ENCODE measurements around the gene AQP1. TPM values are rescaled to one million over a fixed set of nuclear protein-coding genes. Genes with fewer than 3 reads are reported as not detected.
A peak's percentile ranks its signal among the peaks of the same experiment; 100 is the strongest.

Gene AQP1
- total and polyA plus RNA-seq, 8 donors, result 91.6 to 1,008 (median 183) TPM

- no peak for ATAC-seq
- intact Hi-C loops (cut with DNase I), result no loop called here
- TF ChIP-seq, protein P1, sequence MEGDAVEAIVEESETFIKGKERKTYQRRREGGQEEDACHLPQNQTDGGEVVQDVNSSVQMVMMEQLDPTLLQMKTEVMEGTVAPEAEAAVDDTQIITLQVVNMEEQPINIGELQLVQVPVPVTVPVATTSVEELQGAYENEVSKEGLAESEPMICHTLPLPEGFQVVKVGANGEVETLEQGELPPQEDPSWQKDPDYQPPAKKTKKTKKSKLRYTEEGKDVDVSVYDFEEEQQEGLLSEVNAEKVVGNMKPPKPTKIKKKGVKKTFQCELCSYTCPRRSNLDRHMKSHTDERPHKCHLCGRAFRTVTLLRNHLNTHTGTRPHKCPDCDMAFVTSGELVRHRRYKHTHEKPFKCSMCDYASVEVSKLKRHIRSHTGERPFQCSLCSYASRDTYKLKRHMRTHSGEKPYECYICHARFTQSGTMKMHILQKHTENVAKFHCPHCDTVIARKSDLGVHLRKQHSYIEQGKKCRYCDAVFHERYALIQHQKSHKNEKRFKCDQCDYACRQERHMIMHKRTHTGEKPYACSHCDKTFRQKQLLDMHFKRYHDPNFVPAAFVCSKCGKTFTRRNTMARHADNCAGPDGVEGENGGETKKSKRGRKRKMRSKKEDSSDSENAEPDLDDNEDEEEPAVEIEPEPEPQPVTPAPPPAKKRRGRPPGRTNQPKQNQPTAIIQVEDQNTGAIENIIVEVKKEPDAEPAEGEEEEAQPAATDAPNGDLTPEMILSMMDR (IDR thresholded peaks at IDR 0.05), result no peak
- Histone ChIP-seq H3K27ac (no peak overlapping the region), H3K4me1 (no peaks in the 10 kb centered on the region), H3K27me3 (no peaks in the 10 kb centered on the region), H3K9me3 (no peaks in the 10 kb centered on the region), H3K36me3 (peaks cover 0 to under 1% of the 10 kb centered on the region in 2 donors), H3K4me3 (no peak overlapping the region)
- peak in 1 of 4 donors; percentile 41 for DNase-seq
Measured at GRCh38 chr7:30932562-30932961, 20.9 kb downstream of the AQP1 start.

DNA sequence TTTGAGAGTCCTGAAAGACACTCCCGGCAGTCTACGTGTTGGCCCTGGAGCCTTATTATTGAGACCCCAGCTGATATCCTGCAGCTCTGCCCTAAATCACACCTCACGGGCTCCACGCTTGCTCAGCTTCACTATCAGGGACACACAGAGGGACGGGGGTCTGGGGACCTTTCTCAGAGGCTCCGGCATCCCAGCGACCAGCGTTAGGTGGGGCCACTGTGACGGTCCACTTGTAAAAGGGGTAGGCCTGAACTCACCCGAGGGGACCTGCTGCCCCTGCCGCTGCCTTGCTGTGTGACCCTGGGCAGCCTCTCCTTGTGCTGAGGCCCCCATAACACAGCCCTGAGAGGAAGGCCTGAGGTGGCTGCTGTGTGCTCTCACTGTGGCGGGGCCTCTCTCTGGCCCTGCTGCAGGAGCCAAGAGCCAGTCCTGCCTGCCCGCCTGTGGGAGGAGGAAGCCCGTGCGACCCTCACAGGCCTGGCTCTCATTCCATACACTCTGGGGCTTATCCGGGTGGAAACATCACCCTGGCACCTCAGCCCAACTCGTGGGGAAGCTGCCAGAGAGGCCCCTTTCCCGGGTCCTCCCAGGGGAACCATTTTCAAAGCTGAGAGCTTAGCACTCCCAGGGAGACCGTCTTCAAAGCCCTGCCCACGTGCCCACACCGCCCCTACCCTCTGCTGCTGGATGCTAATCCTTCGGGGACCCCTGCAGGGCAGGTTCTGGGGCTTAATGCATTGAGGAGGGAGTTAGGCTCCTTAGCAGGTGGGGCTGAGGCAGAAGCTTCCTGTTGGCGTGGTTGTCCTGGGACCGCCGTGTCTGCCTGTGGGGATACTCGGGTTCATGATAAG is 21.7 kb downstream of the AQP1 start:
- DNase-seq (peak in 1 of 4 donors; percentile 54), ATAC-seq (no peak)
- TF ChIP-seq, protein P1 (IDR thresholded peaks at IDR 0.05), result no peak
- Histone ChIP-seq H3K9me3 (no peaks in the 10 kb centered on the region), H3K4me1 (no peaks in the 10 kb centered on the region), H3K36me3 (no peaks in the 10 kb centered on the region), H3K4me3 (no peak overlapping the region), H3K27me3 (peaks cover 0 to 6% of the 10 kb centered on the region in 2 donors), H3K27ac (no peak overlapping the region)
- intact Hi-C loops (cut with DNase I), result no loop called here

- intact Hi-C loops (cut with DNase I), result no loop called here
- peak in 1 of 4 donors; percentile 44 for DNase-seq
Measured at GRCh38 chr7:30934225-30934624, 22.6 kb downstream of the AQP1 start.

DNA sequence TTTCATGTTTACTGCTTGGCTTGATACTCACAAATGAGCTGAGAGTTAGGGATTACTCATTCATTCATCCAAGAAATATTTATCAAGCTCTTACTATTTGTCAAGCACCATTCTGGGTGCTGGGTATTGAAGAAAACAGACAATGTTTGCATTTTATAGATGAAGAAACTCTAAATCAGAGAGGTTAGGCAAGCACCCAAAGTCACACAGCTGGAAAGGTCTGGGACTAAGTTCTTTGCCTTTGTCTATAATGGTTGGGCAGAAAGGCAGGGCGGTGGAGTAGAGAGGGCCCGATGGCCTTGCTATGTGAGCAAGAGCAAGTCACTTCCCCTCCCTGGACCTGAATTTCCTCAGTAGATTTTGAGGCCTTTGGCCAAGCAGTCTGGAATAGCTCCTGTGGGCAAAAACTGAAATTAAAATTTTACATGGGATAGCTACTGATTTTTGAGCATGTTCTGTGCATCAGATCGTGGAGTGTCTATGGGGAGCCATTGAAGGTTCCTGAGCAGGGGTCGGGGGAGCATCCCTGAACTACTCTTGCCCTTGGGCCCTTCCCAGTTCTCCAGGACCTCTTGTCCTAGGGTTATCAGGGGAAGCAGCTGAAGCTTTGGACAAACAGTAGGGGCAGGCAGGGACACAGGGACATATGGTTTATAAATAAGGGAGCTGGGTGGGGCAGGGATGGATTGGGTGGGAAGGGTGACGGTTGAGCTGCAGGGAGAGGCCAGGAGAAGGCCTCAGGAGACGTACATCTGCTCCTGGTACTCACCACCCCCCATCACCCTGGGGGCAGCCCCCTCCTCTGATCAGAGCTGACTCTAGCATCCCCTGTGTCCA is 23.3 kb downstream of the AQP1 start:
- H3K27me3 ChIP-seq, result peaks cover 0 to 14% of the 10 kb centered on the region in 2 donors
- H3K4me1 ChIP-seq, result peaks cover 3 to 4% of the 10 kb centered on the region in 2 donors
- H3K9me3 ChIP-seq, result no peaks in the 10 kb centered on the region
- ATAC-seq, result no peak
- no peak overlapping the region for H3K4me3 ChIP-seq
- TF ChIP-seq, protein P1 (IDR thresholded peaks at IDR 0.05), result no peak
- H3K36me3 ChIP-seq, result no peaks in the 10 kb centered on the region
- intact Hi-C loops (cut with DNase I), result no loop called here
- no peak overlapping the region for H3K27ac ChIP-seq
- no peak for DNase-seq

More at GRCh38 chr7:30934225-30934624, 22.6 kb downstream of the AQP1 start:
- Histone ChIP-seq H3K27ac (no peak overlapping the region), H3K27me3 (peaks cover 0 to 14% of the 10 kb centered on the region in 2 donors), H3K36me3 (no peaks in the 10 kb centered on the region), H3K9me3 (no peaks in the 10 kb centered on the region), H3K4me1 (peaks cover 3 to 4% of the 10 kb centered on the region in 2 donors), H3K4me3 (no peak overlapping the region)
- TF ChIP-seq, protein P1 (IDR thresholded peaks at IDR 0.05), result no peak
- no peak for ATAC-seq

DNA sequence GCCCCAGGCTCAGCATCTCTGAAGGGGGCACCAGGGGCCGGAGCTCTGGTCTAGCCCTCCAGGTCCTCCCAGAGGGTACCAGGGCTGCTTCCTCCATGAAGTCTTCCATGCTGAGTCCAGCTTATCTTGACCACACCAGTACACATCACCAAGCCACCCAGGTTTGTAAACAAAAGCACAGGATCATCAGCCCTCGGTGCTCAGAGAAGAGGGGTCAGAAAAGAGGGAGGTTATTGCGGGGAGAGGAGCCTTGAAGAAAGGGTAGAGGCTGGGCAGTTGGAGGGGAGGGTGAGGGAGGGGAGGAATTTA is 23.9 kb downstream of the AQP1 start:
- Histone ChIP-seq H3K27ac (no peak overlapping the region), H3K27me3 (peaks cover 0 to 14% of the 10 kb centered on the region in 2 donors), H3K4me1 (peaks cover 3 to 4% of the 10 kb centered on the region in 2 donors), H3K9me3 (no peaks in the 10 kb centered on the region), H3K36me3 (no peaks in the 10 kb centered on the region), H3K4me3 (no peak overlapping the region)
- TF ChIP-seq, protein P1 (IDR thresholded peaks at IDR 0.05), result no peak
- no peak for ATAC-seq
- intact Hi-C loops (cut with DNase I), result no loop called here
- no peak for DNase-seq
